ENCODE data around the gene CHN1. TPM values are rescaled to one million over a fixed set of nuclear protein-coding genes. Genes with fewer than 3 reads are reported as not detected.

Gene CHN1
- total and polyA plus RNA-seq, 7 donors: 2.1 to 15.6 (median 11.4) TPM

DNA sequence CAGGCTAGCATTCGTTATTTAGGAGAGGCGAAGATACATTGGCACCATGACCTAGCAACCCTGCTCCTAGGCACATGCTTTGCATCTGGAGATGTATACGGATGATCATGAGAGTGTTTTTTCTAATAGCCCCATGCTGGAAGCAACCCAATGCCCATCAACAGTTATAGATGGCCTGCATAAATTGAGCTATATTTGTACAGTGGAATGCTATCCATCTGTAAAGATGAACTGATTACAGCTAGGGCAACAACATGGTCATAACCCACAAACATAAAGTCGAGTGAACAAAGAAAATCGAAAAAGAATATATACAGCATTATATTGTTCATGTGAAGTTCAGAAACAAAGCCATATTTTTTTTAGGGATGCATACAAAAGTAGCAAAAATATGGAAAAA lies 220.3 kb downstream of the CHN1 start:
- TF ChIP-seq, protein P1, sequence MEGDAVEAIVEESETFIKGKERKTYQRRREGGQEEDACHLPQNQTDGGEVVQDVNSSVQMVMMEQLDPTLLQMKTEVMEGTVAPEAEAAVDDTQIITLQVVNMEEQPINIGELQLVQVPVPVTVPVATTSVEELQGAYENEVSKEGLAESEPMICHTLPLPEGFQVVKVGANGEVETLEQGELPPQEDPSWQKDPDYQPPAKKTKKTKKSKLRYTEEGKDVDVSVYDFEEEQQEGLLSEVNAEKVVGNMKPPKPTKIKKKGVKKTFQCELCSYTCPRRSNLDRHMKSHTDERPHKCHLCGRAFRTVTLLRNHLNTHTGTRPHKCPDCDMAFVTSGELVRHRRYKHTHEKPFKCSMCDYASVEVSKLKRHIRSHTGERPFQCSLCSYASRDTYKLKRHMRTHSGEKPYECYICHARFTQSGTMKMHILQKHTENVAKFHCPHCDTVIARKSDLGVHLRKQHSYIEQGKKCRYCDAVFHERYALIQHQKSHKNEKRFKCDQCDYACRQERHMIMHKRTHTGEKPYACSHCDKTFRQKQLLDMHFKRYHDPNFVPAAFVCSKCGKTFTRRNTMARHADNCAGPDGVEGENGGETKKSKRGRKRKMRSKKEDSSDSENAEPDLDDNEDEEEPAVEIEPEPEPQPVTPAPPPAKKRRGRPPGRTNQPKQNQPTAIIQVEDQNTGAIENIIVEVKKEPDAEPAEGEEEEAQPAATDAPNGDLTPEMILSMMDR (IDR thresholded peaks at IDR 0.05): no peak
- TF ChIP-seq POLR2A (IDR thresholded peaks at IDR 0.05) (no peak), EP300 (IDR thresholded peaks at IDR 0.05) (no peak), POLR2AphosphoS5 (IDR thresholded peaks at IDR 0.05) (no peak)
- WGBS, 2 donors: 83 to 90% methylated on average over 5 of the region's 5 CpGs
- Histone ChIP-seq H3K9me3 (no peaks in the 10 kb centered on the region), H3K4me1 (peaks cover 0 to 20% (median 6%) of the 10 kb centered on the region in 4 donors), H3K4me3 (no peak overlapping the region), H3K27me3 (no peaks in the 10 kb centered on the region), H3K36me3 (no peaks in the 10 kb centered on the region), H3K27ac (no peak overlapping the region)
- intact Hi-C loops (cut with DNase I): no loop called here
- no peak for DNase-seq

DNA sequence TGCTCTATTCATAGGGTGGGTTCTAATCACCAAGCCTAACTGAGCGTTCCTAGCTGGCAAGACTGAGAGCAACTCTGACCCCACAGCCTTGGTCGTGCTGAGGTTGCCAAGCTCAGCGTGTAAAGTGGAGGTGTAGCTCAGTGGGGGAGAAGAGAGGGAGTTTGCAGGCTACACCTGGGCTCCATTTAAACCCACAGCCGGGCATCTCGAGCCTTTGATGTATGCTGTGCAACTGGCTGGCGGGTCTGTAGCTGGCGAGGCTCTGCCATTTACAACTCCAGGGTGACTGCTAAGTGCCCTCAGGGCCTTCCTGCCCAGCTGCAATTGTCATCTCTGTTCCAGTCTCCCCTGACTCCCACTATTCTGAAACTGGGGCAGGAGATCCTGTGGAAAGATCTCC lies 220.9 kb downstream of the CHN1 start:
- Histone ChIP-seq H3K4me1 (peaks cover 0 to 20% (median 6%) of the 10 kb centered on the region in 4 donors), H3K4me3 (no peak overlapping the region), H3K27ac (no peak overlapping the region), H3K36me3 (no peaks in the 10 kb centered on the region), H3K9me3 (no peaks in the 10 kb centered on the region), H3K27me3 (no peaks in the 10 kb centered on the region)
- intact Hi-C loops (cut with DNase I): no loop called here
- TF ChIP-seq EP300 (IDR thresholded peaks at IDR 0.05): no peak
- 89 to 92% methylated on average over 7 of the region's 7 CpGs for WGBS, 2 donors
- no peak for DNase-seq

DNA sequence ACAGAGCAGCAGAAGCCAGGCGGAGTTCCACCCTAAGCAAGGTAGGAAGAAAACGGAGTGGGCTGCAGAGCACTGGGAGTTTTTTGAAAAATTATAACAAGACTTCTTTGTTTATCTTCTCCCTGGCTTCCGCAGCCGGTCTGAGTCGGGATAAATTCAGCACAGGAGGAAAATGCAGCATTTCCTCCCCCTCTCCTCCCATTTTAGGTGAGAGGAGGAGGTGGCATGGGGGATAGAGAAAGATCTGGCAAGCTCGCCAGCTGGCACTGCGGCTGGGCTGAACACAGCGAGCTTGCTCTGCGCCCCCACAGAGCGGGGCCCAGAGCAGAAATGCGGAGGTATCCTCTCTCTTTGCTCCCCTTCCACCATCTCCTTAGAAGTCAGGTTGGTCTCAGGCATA lies 223.2 kb downstream of the CHN1 start:
- TF ChIP-seq POLR2A (IDR thresholded peaks at IDR 0.05) (no peak), EP300 (IDR thresholded peaks at IDR 0.05) (no peak), POLR2AphosphoS5 (IDR thresholded peaks at IDR 0.05) (no peak)
- TF ChIP-seq, protein P1 (IDR thresholded peaks at IDR 0.05): no peak
- Histone ChIP-seq H3K4me1 (peaks cover 0 to 16% (median 2%) of the 10 kb centered on the region in 4 donors), H3K9me3 (no peaks in the 10 kb centered on the region), H3K27me3 (no peaks in the 10 kb centered on the region), H3K27ac (no peak overlapping the region), H3K36me3 (no peaks in the 10 kb centered on the region), H3K4me3 (no peak overlapping the region)
- intact Hi-C loops (cut with DNase I): no loop called here
- 84 to 91% methylated on average over 11 of the region's 11 CpGs for WGBS, 2 donors
- DNase-seq: no peak

DNA sequence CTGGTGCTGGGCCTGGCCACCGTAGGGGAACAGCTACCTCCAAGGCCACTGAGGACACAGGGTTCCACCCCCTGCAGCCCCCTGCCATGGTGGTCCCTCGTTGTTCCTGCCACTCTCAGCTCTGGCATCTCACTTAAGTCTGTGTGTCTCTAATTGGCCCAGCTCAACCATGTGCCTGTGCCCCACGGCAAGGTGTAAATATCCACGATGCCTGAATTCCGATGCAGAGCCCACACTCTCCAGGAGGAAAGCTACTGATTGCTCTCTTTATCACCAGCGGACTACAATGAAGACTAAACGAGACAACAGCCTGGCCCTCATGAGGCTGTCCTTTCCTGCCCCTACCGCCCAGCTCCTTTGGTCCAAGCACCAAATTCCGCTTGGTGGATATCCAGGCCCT lies 223.9 kb downstream of the CHN1 start:
- Histone ChIP-seq H3K27ac (no peak overlapping the region), H3K27me3 (no peaks in the 10 kb centered on the region), H3K36me3 (no peaks in the 10 kb centered on the region), H3K9me3 (no peaks in the 10 kb centered on the region), H3K4me3 (no peak overlapping the region), H3K4me1 (peaks cover 0 to 16% (median 2%) of the 10 kb centered on the region in 4 donors)
- DNase-seq: no peak
- no peak for TF ChIP-seq EP300 (IDR thresholded peaks at IDR 0.05)
- no peak for TF ChIP-seq POLR2A (IDR thresholded peaks at IDR 0.05)
- no peak for TF ChIP-seq POLR2AphosphoS5 (IDR thresholded peaks at IDR 0.05)
- TF ChIP-seq, protein P1 (IDR thresholded peaks at IDR 0.05): no peak
- 85 to 91% methylated on average over 9 of the region's 9 CpGs for WGBS, 2 donors
- intact Hi-C loops (cut with DNase I): no loop called here

DNA sequence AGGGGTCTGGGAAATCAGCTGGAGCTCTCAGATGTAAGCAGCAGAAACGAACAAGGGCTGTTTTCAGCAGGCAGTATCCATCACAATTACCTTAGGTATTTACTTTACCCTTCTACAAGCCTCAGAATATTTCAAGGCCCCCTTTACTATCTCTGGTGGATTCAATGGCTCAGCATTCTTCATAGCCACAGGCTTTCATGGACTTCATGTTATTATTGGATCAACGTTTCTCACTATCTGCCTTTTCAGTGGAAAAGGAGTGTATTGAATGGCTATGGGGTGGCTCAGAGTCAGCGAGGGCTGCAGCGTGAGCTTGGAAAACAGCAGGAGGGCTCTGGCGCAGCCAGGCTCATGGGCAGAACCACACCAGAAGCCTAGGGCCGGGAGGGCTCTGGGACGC lies 224.3 kb downstream of the CHN1 start:
- no peak for DNase-seq
- Histone ChIP-seq H3K4me3 (no peak overlapping the region), H3K36me3 (no peaks in the 10 kb centered on the region), H3K9me3 (no peaks in the 10 kb centered on the region), H3K4me1 (peaks cover 0 to 16% (median 2%) of the 10 kb centered on the region in 4 donors), H3K27me3 (no peaks in the 10 kb centered on the region), H3K27ac (no peak overlapping the region)
- TF ChIP-seq EP300 (IDR thresholded peaks at IDR 0.05) (no peak), POLR2A (IDR thresholded peaks at IDR 0.05) (no peak), POLR2AphosphoS5 (IDR thresholded peaks at IDR 0.05) (no peak)
- TF ChIP-seq, protein P1 (IDR thresholded peaks at IDR 0.05): no peak
- 84 to 91% methylated on average over 7 of the region's 7 CpGs for WGBS, 2 donors
- intact Hi-C loops (cut with DNase I): no loop called here

Data from sigmoid colon (tissue), 7 donors.